Common myeloid progenitor, CD34-positive (primary cell): ENCODE measurements around the gene MYH8. TPM values are rescaled to one million over a fixed set of nuclear protein-coding genes. Genes with fewer than 3 reads are reported as not detected.

Experiments used
- CTCF ChIA-PET: fragments of 350-600 bp; sonication (Branson Sonifier 250); formaldehyde crosslinking; loops from one replicate; lab custom pipeline; 2021; ENCODE audit warnings: antibody characterized with exemption; lab: Charles Lee
- POLR2A ChIA-PET: fragments of 350-600 bp; sonication (Branson Sonifier 250); formaldehyde crosslinking; loops from one replicate; lab custom pipeline; 2021; ENCODE audit warnings: antibody characterized with exemption; lab: Charles Lee
- DNase-seq, 3 donors: peaks; one replicate each; pipeline versions ENCODE4 v3.0.0 to v3.0.0-alpha.2; 2013
- H3K27ac ChIP-seq, 2 experiments: 1 replicate in 1 of 2; 2 replicates in 1 of 2; pipeline ENCODE4 v1.7.0; 2013; ENCODE audit warnings: inconsistent platforms in 2 of 2, low read length in 2 of 2, mild to moderate bottlenecking in 2 of 2, low read depth in 1 of 2, moderate library complexity in 1 of 2; ENCODE audit not compliant: severe bottlenecking in 2 of 2, insufficient read depth in 1 of 2, poor library complexity in 1 of 2
- H3K27me3 ChIP-seq, 5 experiments: replicated peaks in 2 of 5; 1 replicate in 3 of 5; 2 replicates in 2 of 5; pipeline versions ENCODE4 v1.6.1 to v1.7.0; 2013; ENCODE audit warnings: low read length in 4 of 5, mild to moderate bottlenecking in 2 of 5, moderate library complexity in 2 of 5, inconsistent platforms in 1 of 5; ENCODE audit not compliant: insufficient read depth in 5 of 5, control insufficient read depth in 4 of 5
- H3K36me3 ChIP-seq, 4 experiments: 1 replicate in 2 of 4; 2 replicates in 2 of 4; pipeline versions ENCODE4 v1.6.1 to v1.7.0; 2013; ENCODE audit warnings: low read length in 3 of 4, control low read depth in 1 of 4, mild to moderate bottlenecking in 1 of 4; ENCODE audit not compliant: control insufficient read depth in 4 of 4, insufficient read depth in 4 of 4
- H3K4me1 ChIP-seq, 4 experiments: 1 replicate in 3 of 4; 2 replicates in 1 of 4; pipeline versions ENCODE4 v1.6.1 to v1.7.1; 2013; ENCODE audit warnings: low read length in 3 of 4, mild to moderate bottlenecking in 3 of 4, control low read depth in 1 of 4, inconsistent platforms in 1 of 4, moderate library complexity in 1 of 4; ENCODE audit not compliant: control insufficient read depth in 4 of 4, insufficient read depth in 4 of 4; ENCODE audit errors: control extremely low read depth in 1 of 4
- H3K4me3 ChIP-seq, 7 experiments: 1 replicate in 4 of 7; 2 replicates in 3 of 7; pipeline versions ENCODE4 v1.5.1 to v1.7.0; 2013; ENCODE audit warnings: mild to moderate bottlenecking in 7 of 7, low read length in 6 of 7, moderate library complexity in 6 of 7, inconsistent platforms in 2 of 7, low read depth in 2 of 7, control low read depth in 1 of 7; ENCODE audit not compliant: insufficient read depth in 4 of 7, control insufficient read depth in 1 of 7; ENCODE audit errors: extremely low read depth in 1 of 7
- H3K9me3 ChIP-seq, 5 experiments: 1 replicate in 4 of 5; 2 replicates in 1 of 5; pipeline versions ENCODE4 v1.6.1 to v1.7.1; 2013; ENCODE audit warnings: low read length in 4 of 5, mild to moderate bottlenecking in 2 of 5, inconsistent platforms in 1 of 5, low read depth in 1 of 5, moderate library complexity in 1 of 5; ENCODE audit not compliant: control insufficient read depth in 4 of 5, insufficient read depth in 2 of 5; ENCODE audit errors: control extremely low read depth in 1 of 5
- WGBS: methylation state at CpG from one replicate; pipeline ENCODE4 v1.1.5; 2013; ENCODE audit not compliant: insufficient coverage; 5-methylcytosine and 5-hydroxymethylcytosine counted together
- polyA plus RNA-seq: library from polyadenylated mRNA; unstranded; fragments of 120-200 nt; gene quantifications from one replicate; pipeline ENCODE4 v1.2.1, GENCODE V29; 2013

Gene MYH8
- polyA plus RNA-seq: not detected

GRCh38 chr17:10421900-10422542 lies at the start of gene MYH8:
MYH8 (minus strand) TSS chr17:10421950; CDS start chr17:10420227, 1,723 bp downstream.
- WGBS: 89% methylated on average over 6 of the region's 7 CpGs
- Histone ChIP-seq H3K9me3 (peaks cover 0 to under 1% (median 0%) of the 10 kb centered on the region in 5 experiments), H3K27ac (no peak within 1 kb of the TSS), H3K4me3 (no peak within 1 kb of the TSS), H3K4me1 (no peaks in the 10 kb centered on the region), H3K36me3 (no peaks in the 10 kb centered on the region), H3K27me3 (peaks cover 0 to 9% (median 0%) of the 10 kb centered on the region in 5 experiments)
- CTCF ChIA-PET: no interaction called here
- POLR2A ChIA-PET: no interaction called here
- no peak for DNase-seq

GRCh38 chr17:10469459-10469858 lies 47.7 kb upstream of the MYH8 start, which contains the start of gene MYH4:
MYH4 (minus strand) TSS chr17:10469559; CDS start chr17:10466745, 2,814 bp downstream.
- Histone ChIP-seq H3K27ac (no peak within 1 kb of the TSS), H3K27me3 (peaks cover 0 to 3% (median 0%) of the 10 kb centered on the region in 5 experiments), H3K4me3 (no peak within 1 kb of the TSS), H3K4me1 (no peaks in the 10 kb centered on the region), H3K36me3 (no peaks in the 10 kb centered on the region), H3K9me3 (no peaks in the 10 kb centered on the region)
- DNase-seq: no peak
- ChIA-PET CTCF (interaction anchor here (1.1 kb wide), 1 partner anchor 26 kb away, joined by 3 read pairs; no protein-coding TSS in a partner anchor), POLR2A (no interaction called here)
- no CpG with 5 or more reads among the region's 1 CpG for WGBS

DNA sequence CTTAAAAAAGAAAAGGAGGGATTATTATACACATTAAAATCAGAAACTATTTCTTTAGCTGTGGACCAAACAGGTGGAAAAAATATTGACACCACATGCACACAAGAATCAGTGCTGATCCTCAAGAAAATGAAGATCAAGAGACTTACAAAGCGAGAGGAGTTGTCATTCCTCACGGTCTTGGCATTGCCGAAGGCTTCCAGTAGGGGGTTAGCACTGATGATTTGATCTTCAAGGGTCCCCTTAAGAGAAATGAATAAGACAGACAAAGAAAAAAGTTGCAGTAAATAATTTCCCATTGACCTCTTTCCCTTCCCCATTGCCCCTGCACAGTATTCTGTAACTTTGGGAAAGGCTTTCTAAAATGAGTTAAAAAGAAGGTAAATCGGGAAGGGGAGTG lies 41.7 kb upstream of the MYH8 start:
- WGBS: 67% methylated on average over 3 of the region's 4 CpGs
- no peaks in the 10 kb centered on the region for H3K36me3 ChIP-seq
- CTCF ChIA-PET: no interaction called here

DNA sequence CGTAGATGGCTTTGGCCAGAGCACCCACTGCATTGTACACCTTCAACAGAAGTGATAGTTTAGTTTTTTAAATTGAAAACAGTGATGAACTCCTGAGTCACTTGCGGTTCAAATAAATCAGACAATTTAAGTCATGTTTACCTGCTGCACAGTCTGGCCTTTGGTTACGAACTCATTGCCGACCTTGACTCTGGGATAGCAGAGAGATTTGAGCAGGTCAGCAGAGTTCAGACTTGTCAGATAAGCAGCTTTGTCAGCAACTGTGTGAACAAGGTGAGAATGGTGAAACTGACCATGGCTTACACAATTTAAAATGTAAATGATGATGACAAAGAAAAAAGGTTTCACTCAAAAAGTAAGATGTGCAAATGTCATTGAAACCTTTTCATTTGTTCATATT lies 38.3 kb upstream of the MYH8 start:
- POLR2A ChIA-PET: no interaction called here
- 97% methylated on average over 3 of the region's 4 CpGs for WGBS
- CTCF ChIA-PET: no interaction called here
- Histone ChIP-seq H3K4me1 (no peaks in the 10 kb centered on the region), H3K27ac (no peak overlapping the region), H3K4me3 (no peak overlapping the region), H3K36me3 (no peaks in the 10 kb centered on the region), H3K27me3 (peaks cover 0 to 4% (median 2%) of the 10 kb centered on the region in 5 experiments), H3K9me3 (no peaks in the 10 kb centered on the region)
- no peak for DNase-seq

More for the DNA sequence above, 41.7 kb upstream of the MYH8 start:
- no peak overlapping the region for H3K27ac ChIP-seq
- H3K27me3 ChIP-seq: peaks cover 0 to 4% (median 2%) of the 10 kb centered on the region in 5 experiments
- no peak for DNase-seq
- no peak overlapping the region for H3K4me3 ChIP-seq
- POLR2A ChIA-PET: no interaction called here
- H3K9me3 ChIP-seq: no peaks in the 10 kb centered on the region
- no peaks in the 10 kb centered on the region for H3K4me1 ChIP-seq

- no peak for DNase-seq
- H3K4me3 ChIP-seq: no peak overlapping the region
- 80% methylated on average over 2 of the region's 3 CpGs for WGBS
- no peaks in the 10 kb centered on the region for H3K36me3 ChIP-seq
- POLR2A ChIA-PET: no interaction called here
- no peaks in the 10 kb centered on the region for H3K9me3 ChIP-seq
- peaks cover 0 to 4% (median 2%) of the 10 kb centered on the region in 5 experiments for H3K27me3 ChIP-seq
- H3K4me1 ChIP-seq: no peaks in the 10 kb centered on the region
- CTCF ChIA-PET: no interaction called here
- H3K27ac ChIP-seq: no peak overlapping the region
Observed at GRCh38 chr17:10458701-10459100, 37.0 kb upstream of the MYH8 start.

DNA sequence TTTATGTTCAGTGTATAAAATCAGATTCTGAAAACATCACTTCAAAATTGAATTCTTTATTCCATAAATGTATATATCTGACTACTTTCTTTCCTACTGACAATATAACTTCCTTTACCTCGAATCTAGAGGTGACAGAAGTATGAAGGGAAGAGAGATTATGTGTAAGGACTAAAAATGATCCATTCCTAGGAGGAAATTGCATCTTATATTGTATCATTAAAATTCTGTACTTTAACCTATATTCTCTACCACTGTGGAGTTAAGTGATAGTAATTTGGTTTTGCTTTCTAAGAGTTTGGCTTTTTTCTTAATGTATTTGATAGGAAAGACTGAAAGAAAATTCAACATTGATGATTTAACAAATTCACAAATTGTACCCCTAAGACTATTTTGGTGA lies 36.2 kb upstream of the MYH8 start:
- H3K36me3 ChIP-seq: no peaks in the 10 kb centered on the region
- no peaks in the 10 kb centered on the region for H3K4me1 ChIP-seq
- ChIA-PET CTCF (no interaction called here), POLR2A (no interaction called here)
- no peaks in the 10 kb centered on the region for H3K9me3 ChIP-seq
- H3K4me3 ChIP-seq: no peak overlapping the region
- no peak for DNase-seq
- WGBS: no CpG with 5 or more reads among the region's 1 CpG
- H3K27ac ChIP-seq: no peak overlapping the region
- peaks cover 0 to 4% (median 2%) of the 10 kb centered on the region in 5 experiments for H3K27me3 ChIP-seq
